HG02973 (cell line): ENCODE data around the gene NBEAL1.
"Not testable (repeated sequence)": the region's sequence is repeated elsewhere in the genome, so short reads cannot be mapped to it uniquely, and the experiment has no call there.

Experiments
- ATAC-seq: cut with Tn5 transposase; IDR thresholded peaks from one replicate; pipeline ENCODE4 v1.9.1; 2021; ENCODE audit warnings: moderate library complexity; ENCODE audit not compliant: unreplicated experiment

The NBEAL1 gene

GRCh38 chr2:203038586-203038985 is 23.9 kb downstream of the NBEAL1 start:
- ATAC-seq, result no peak

GRCh38 chr2:203039211-203039610 is 24.5 kb downstream of the NBEAL1 start:
- ATAC-seq, result not testable (repeated sequence)

- ATAC-seq, result no peak
Observed at GRCh38 chr2:203040966-203041521, 26.4 kb downstream of the NBEAL1 start.

- no peak for ATAC-seq
Observed at GRCh38 chr2:203042178-203042577, 27.5 kb downstream of the NBEAL1 start.

- no peak for ATAC-seq
Observed at GRCh38 chr2:203043226-203043625, 28.6 kb downstream of the NBEAL1 start.

GRCh38 chr2:203045867-203046266 is 31.2 kb downstream of the NBEAL1 start:
- ATAC-seq, result no peak

GRCh38 chr2:203052539-203052938 is 37.9 kb downstream of the NBEAL1 start:
- ATAC-seq, result no peak

- ATAC-seq, result no peak
Observed at GRCh38 chr2:203059567-203060240, 45.0 kb downstream of the NBEAL1 start.

- ATAC-seq, result no peak
Observed at GRCh38 chr2:203061346-203061745, 46.7 kb downstream of the NBEAL1 start.

- ATAC-seq, result no peak
Observed at GRCh38 chr2:203062126-203062525, 47.5 kb downstream of the NBEAL1 start.

GRCh38 chr2:203066519-203067091 is 51.9 kb downstream of the NBEAL1 start:
- ATAC-seq, result not testable (repeated sequence)

GRCh38 chr2:203070701-203071100 is 56.0 kb downstream of the NBEAL1 start:
- ATAC-seq, result no peak

GRCh38 chr2:203071148-203071547 is 56.5 kb downstream of the NBEAL1 start:
- ATAC-seq, result no peak

- ATAC-seq, result no peak
Observed at GRCh38 chr2:203072371-203072770, 57.7 kb downstream of the NBEAL1 start.

GRCh38 chr2:203077451-203077850 is 62.8 kb downstream of the NBEAL1 start:
- ATAC-seq, result no peak

- no peak for ATAC-seq
Observed at GRCh38 chr2:203080447-203081045, 65.9 kb downstream of the NBEAL1 start.

GRCh38 chr2:203083328-203083727 is 68.7 kb downstream of the NBEAL1 start:
- ATAC-seq, result no peak

- not testable (repeated sequence) for ATAC-seq
Observed at GRCh38 chr2:203086381-203086780, 71.7 kb downstream of the NBEAL1 start.

- not testable (repeated sequence) for ATAC-seq
Observed at GRCh38 chr2:203090721-203091120, 76.0 kb downstream of the NBEAL1 start.

- no peak for ATAC-seq
Observed at GRCh38 chr2:203097735-203098134, 83.1 kb downstream of the NBEAL1 start.

GRCh38 chr2:203102357-203102756 is 87.7 kb downstream of the NBEAL1 start:
- ATAC-seq, result not testable (repeated sequence)

- no peak for ATAC-seq
Observed at GRCh38 chr2:203104273-203104672, 89.6 kb downstream of the NBEAL1 start.
